Urothelium cell line (cell line): ENCODE results near the gene LDHD.
"Not testable (repeated sequence)": the region's sequence is repeated elsewhere in the genome, so short reads cannot be mapped to it uniquely, and the experiment has no call there.

ENCODE experiments used
- DNase-seq: peaks from one replicate; pipeline ENCODE4 v3.0.0; 2011; ENCODE audit warnings: low spot score, mixed read lengths
- FAIRE-seq: peaks from 2 replicates; lab custom pipeline; 2011; peaks lifted over from hg19 to GRCh38; lab: Jason Lieb, UNC

Gene LDHD

GRCh38 chr16:75116081-75116910 is at the start of gene LDHD:
TSS of gene LDHD (minus strand) at chr16:75116780. CDS start at chr16:75116720, 60 bp downstream.
- FAIRE-seq (no peak), DNase-seq (peak; percentile 48)

GRCh38 chr16:75160386-75160785 is 43.8 kb upstream of the LDHD start:
- DNase-seq, result no peak
- FAIRE-seq, result no peak

GRCh38 chr16:75152635-75153034 is 36.1 kb upstream of the LDHD start:
- DNase-seq (no peak), FAIRE-seq (no peak)

- no peak for FAIRE-seq
- no peak for DNase-seq
These were observed 35.2 kb upstream of the LDHD start for GRCh38 chr16:75151798-75152197.

- FAIRE-seq (peak; percentile 73), DNase-seq (peak; percentile 97)
These were observed 32.0 kb upstream of the LDHD start, which contains the start of gene ZFP1 for GRCh38 chr16:75148311-75149195. TSS of gene ZFP1 (plus strand) at chr16:75148524. CDS start at chr16:75152952, 4,428 bp downstream.

GRCh38 chr16:75147968-75148310 is 31.4 kb upstream of the LDHD start:
- DNase-seq (no peak), FAIRE-seq (no peak)

GRCh38 chr16:75143941-75144340 is 27.4 kb upstream of the LDHD start:
- no peak for FAIRE-seq

GRCh38 chr16:75139498-75139897 is 22.9 kb upstream of the LDHD start:
- DNase-seq, result no peak

More at GRCh38 chr16:75143941-75144340, 27.4 kb upstream of the LDHD start:
- DNase-seq, result no peak

GRCh38 chr16:75138636-75139035 is 22.1 kb upstream of the LDHD start:
- DNase-seq, result no peak
- no peak for FAIRE-seq

More at GRCh38 chr16:75139498-75139897, 22.9 kb upstream of the LDHD start:
- no peak for FAIRE-seq

GRCh38 chr16:75138233-75138632 is 21.7 kb upstream of the LDHD start:
- DNase-seq, result no peak
- FAIRE-seq, result no peak

GRCh38 chr16:75131081-75131480 is 14.5 kb upstream of the LDHD start:
- no peak for FAIRE-seq
- DNase-seq, result no peak

- DNase-seq (no peak), FAIRE-seq (no peak)
These were observed 13.7 kb upstream of the LDHD start for GRCh38 chr16:75130150-75130771.

- not testable (repeated sequence) for DNase-seq, FAIRE-seq
These were observed 13.0 kb upstream of the LDHD start for GRCh38 chr16:75129421-75130149.

- FAIRE-seq (no peak), DNase-seq (no peak)
These were observed 11.3 kb upstream of the LDHD start for GRCh38 chr16:75127713-75128415.

- no peak for FAIRE-seq
- no peak for DNase-seq
These were observed 6.0 kb upstream of the LDHD start for GRCh38 chr16:75122609-75123008.

GRCh38 chr16:75121949-75122568 is 5.5 kb upstream of the LDHD start:
- DNase-seq, result no peak
- FAIRE-seq, result no peak

GRCh38 chr16:75120253-75120652 is 3.7 kb upstream of the LDHD start:
- FAIRE-seq (no peak), DNase-seq (no peak)

- DNase-seq, result no peak
- FAIRE-seq, result no peak
These were observed 2.5 kb upstream of the LDHD start for GRCh38 chr16:75118943-75119539.

- FAIRE-seq, result no peak
- no peak for DNase-seq
These were observed 298 bp upstream of the LDHD start for GRCh38 chr16:75116911-75117245.
